K562 (cell line): ENCODE measurements around the gene SERPINH1. TPM values are rescaled to one million over a fixed set of nuclear protein-coding genes. Genes with fewer than 3 reads are reported as not detected.

Experiments
- ATAC-seq: fragments of 200-7000 bp; cut with Tn5 transposase; 3 replicates; pipeline ENCODE4 v1.9.1; 2020; ENCODE audit warnings: moderate library complexity
- BruUV-seq: library from RNA; stranded (reverse); fragments of 400-500 nt; replicated peaks from 2 replicates; lab custom pipeline; 2021; lab: Mats Ljungman, UMichigan
- CTCF ChIA-PET: fragments of 300-600 bp; formaldehyde crosslinking; extraction: SDS; loops from one replicate; lab custom pipeline; 2021; ENCODE audit warnings: low intra/inter-chr PET ratio; lab: Yijun Ruan, JAX
- POLR2A ChIA-PET: fragments of 300-600, 350-650 bp; sonication (Branson Sonifier 250); formaldehyde crosslinking; extraction: SDS; loops from one replicate; lab custom pipeline; 2021; ENCODE audit warnings: antibody characterized with exemption, inconsistent platforms; lab: Yijun Ruan, JAX
- DNase-seq, 4 experiments: peaks; one replicate each; pipeline versions ENCODE4 v3.0.0 to v3.0.0-alpha.2; 2011 to 2018; ENCODE audit warnings: low spot score in 3 of 4, mixed read lengths in 3 of 4; ENCODE audit errors: extremely low read depth in 1 of 4
- FAIRE-seq: peaks from 2 replicates; lab custom pipeline; 2011; peaks lifted over from hg19 to GRCh38; lab: Jason Lieb, UNC
- H2AFZ ChIP-seq: 2 replicates; pipeline ENCODE4 v1.6.0; 2011; ENCODE audit warnings: low read depth, low read length, control low read depth, inconsistent platforms
- H3K27ac ChIP-seq: fragments of 200-600 bp; 3 replicates; pipeline ENCODE4 v1.8.0; 2011; ENCODE audit warnings: low read depth, mild to moderate bottlenecking, control low read depth, inconsistent platforms, low read length, moderate library complexity, mixed read lengths; ENCODE audit errors: extremely low read depth
- H3K27me3 ChIP-seq, 2 experiments: fragments of 300-600 bp in 1 of 2; 2 replicates in 1 of 2; 3 replicates in 1 of 2; pipeline versions ENCODE4 v1.6.0 to v1.8.0; 2011; ENCODE audit warnings: inconsistent platforms in 2 of 2, low read length in 2 of 2, mild to moderate bottlenecking in 1 of 2, mixed read lengths in 1 of 2, moderate library complexity in 1 of 2; ENCODE audit not compliant: control insufficient read depth in 2 of 2, insufficient read depth in 2 of 2
- H3K36me3 ChIP-seq: fragments of 300-600 bp; 3 replicates; pipeline ENCODE4 v1.8.0; 2011; ENCODE audit warnings: mild to moderate bottlenecking, low read length, inconsistent platforms; ENCODE audit not compliant: control insufficient read depth, insufficient read depth
- H3K4me1 ChIP-seq, 2 experiments: fragments of 200-600 bp in 1 of 2; replicated peaks in 1 of 2; 2 replicates in 1 of 2; 3 replicates in 1 of 2; pipeline versions ENCODE4 v1.5.1 to v1.8.0; 2011; ENCODE audit warnings: inconsistent platforms in 2 of 2, low read length in 2 of 2, mild to moderate bottlenecking in 1 of 2, mixed read lengths in 1 of 2, moderate library complexity in 1 of 2; ENCODE audit not compliant: control insufficient read depth in 2 of 2, insufficient read depth in 2 of 2
- H3K4me2 ChIP-seq: 2 replicates; pipeline ENCODE4 v1.6.1; 2011; ENCODE audit warnings: low read length, control low read depth, inconsistent platforms, mixed read lengths; ENCODE audit not compliant: insufficient read depth
- H3K4me3 ChIP-seq: fragments of 200-600 bp; sonication (generic), shearing (Covaris generic); 2 replicates; pipeline ENCODE4 v1.5.1; 2016; ENCODE audit warnings: control low read depth, inconsistent platforms
- H3K79me2 ChIP-seq: fragments of 200-600 bp; 3 replicates; pipeline ENCODE4 v1.8.0; 2011; ENCODE audit warnings: low read length, inconsistent platforms; ENCODE audit not compliant: control insufficient read depth, insufficient read depth
- H3K9ac ChIP-seq, 2 experiments: 2 replicates each; pipeline versions ENCODE4 v1.6.0 to v1.6.1; 2011; ENCODE audit warnings: low read depth in 2 of 2, low read length in 2 of 2, control low read depth in 1 of 2, inconsistent platforms in 1 of 2, mild to moderate bottlenecking in 1 of 2, mixed read lengths in 1 of 2; ENCODE audit not compliant: insufficient read depth in 1 of 2
- H3K9me1 ChIP-seq: one replicate; pipeline ENCODE4 v1.6.0; 2011; ENCODE audit warnings: inconsistent platforms, mild to moderate bottlenecking, low read length, moderate library complexity; ENCODE audit not compliant: control insufficient read depth, insufficient read depth
- H3K9me3 ChIP-seq: replicated peaks from 2 replicates; pipeline ENCODE4 v1.5.1; 2011; ENCODE audit warnings: low read depth, low read length, inconsistent platforms; ENCODE audit not compliant: control insufficient read depth, insufficient read depth
- H4K20me1 ChIP-seq: replicated peaks from 2 replicates; pipeline ENCODE4 v1.6.1; 2011; ENCODE audit warnings: low read length, inconsistent platforms, mixed read lengths; ENCODE audit not compliant: control insufficient read depth, insufficient read depth
- ARID2 ChIP-seq: fragments of 450-650 bp; IDR thresholded peaks from 2 replicates; pipeline ENCODE4 v1.6.1; 2017; ENCODE audit warnings: antibody characterized with exemption, mild to moderate bottlenecking
- HNRNPK ChIP-seq: fragments of 200-400 bp; formaldehyde crosslinking; IDR thresholded peaks from one replicate; pipeline ENCODE4 v1.6.1; 2018; ENCODE audit warnings: mild to moderate bottlenecking, low read depth, low read length; ENCODE audit not compliant: poor library complexity, severe bottlenecking
- SIN3A ChIP-seq, 2 experiments: fragments of 150-350 bp in 1 of 2; IDR thresholded peaks; 2 replicates each; pipeline ENCODE4 v1.6.1; 2011 to 2016; ENCODE audit warnings: borderline replicate concordance in 2 of 2, low read depth in 2 of 2, low read length in 2 of 2, mild to moderate bottlenecking in 2 of 2, moderate library complexity in 2 of 2; ENCODE audit not compliant: control insufficient read depth in 1 of 2
- SIN3B ChIP-seq: fragments of 450-650 bp; IDR thresholded peaks from 2 replicates; pipeline ENCODE4 v1.6.1; 2017; ENCODE audit warnings: low read depth, mild to moderate bottlenecking, moderate library complexity
- SMARCC2 ChIP-seq: fragments of 450-650 bp; IDR thresholded peaks from 2 replicates; pipeline ENCODE4 v1.6.1; 2017; ENCODE audit warnings: antibody characterized with exemption, moderate library complexity, mild to moderate bottlenecking, low read depth
- TCFL5 ChIP-seq: fragments of 250-450 bp; sonication (Bioruptor Pico); conservative IDR thresholded peaks from 2 replicates; pipeline ENCODE4 v1.6.1; 2021; ENCODE audit warnings: mild to moderate bottlenecking, moderate library complexity, matching md5 sums
- WGBS: fragments of 100-300 bp; shearing (Covaris generic); methylation state at CpG from one replicate; pipeline ENCODE4 v1.1.6; 2016; ENCODE audit warnings: low coverage, mixed read lengths; ENCODE audit not compliant: insufficient coverage; ENCODE audit errors: missing lambda C conversion rate; 5-methylcytosine and 5-hydroxymethylcytosine counted together
- in situ Hi-C: fragments of 300-500 bp; cut with MboI; formaldehyde crosslinking; loops from 4 replicates; pipeline ENCODE4 v1.15.0; 2018; ENCODE audit warnings: inconsistent platforms, mixed read lengths
- intact Hi-C: fragments of 100-400 bp; cut with micrococcal nuclease; formaldehyde crosslinking; loops from 2 replicates; pipeline ENCODE4 v1.14.2; 2022
- polyA plus RNA-seq, 8 experiments: library from polyadenylated mRNA; depleted of rRNA in 4 of 8; stranded (reverse) in 5 of 8; unstranded in 3 of 8; fragments of >200 nt; fragmentation: Nextera tagmentation in 2 of 8; fragmentation: Illumina TruSeq in 1 of 8; extraction: Ambion mirVana in 2 of 8; extraction: Trizol in 1 of 8; gene quantifications; 2 replicates each; pipeline versions ENCODE4 v1.2.1 to v1.2.3, GENCODE V29; 2011 to 2014; ENCODE audit warnings: inconsistent platforms in 1 of 8, missing spikeins in 1 of 8
- total RNA-seq, 7 experiments: library from RNA; depleted of rRNA in 6 of 7; stranded (reverse); fragments of >200 nt in 6 of 7; fragmentation: Illumina TruSeq in 2 of 7; extraction: Trizol in 2 of 7; gene quantifications; 2 replicates each; pipeline versions ENCODE4 v1.2.1 to v1.2.3, GENCODE V29; 2011 to 2021; ENCODE audit warnings: low replicate concordance in 1 of 7
- TF ChIP-seq, protein P1 (sequence below): sonication (generic); formaldehyde crosslinking; IDR thresholded peaks from 2 replicates; pipeline ENCODE4 v1.8.0; 2022; ENCODE audit warnings: mild to moderate bottlenecking, low read depth, missing genetic modification reagents
- TF ChIP-seq, protein P2 (sequence below): sonication (generic); formaldehyde crosslinking; IDR thresholded peaks from 2 replicates; pipeline ENCODE4 v1.8.1; 2023; ENCODE audit warnings: mild to moderate bottlenecking, missing genetic modification reagents

Gene SERPINH1
- total and polyA plus RNA-seq, 9 of the 15 experiments (the other 6 are each of a cell fraction or from before 2014, with no cell fraction given): 2.8 to 106 (median 67.9) TPM

DNA sequence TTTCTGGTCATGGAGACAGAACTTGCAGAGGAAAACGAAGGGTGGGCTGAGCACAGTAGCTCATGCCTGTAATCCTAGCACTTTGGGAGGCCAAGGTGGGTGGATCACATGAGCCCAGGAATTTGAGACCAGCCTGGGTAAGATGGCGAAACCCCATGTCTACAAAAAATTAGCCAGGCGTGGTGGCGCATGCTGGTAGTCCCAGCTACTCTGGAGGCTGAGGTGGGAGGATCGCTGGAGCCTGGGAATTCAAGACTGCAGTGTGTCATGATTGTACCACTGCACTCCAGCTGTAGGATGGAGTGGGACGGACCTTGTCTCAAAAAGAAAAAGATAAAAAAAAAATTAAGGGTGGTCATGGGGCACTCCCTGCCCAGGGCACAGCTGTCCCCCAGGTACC is 5.9 kb downstream of the SERPINH1 start:
- peaks cover 88% of the 10 kb centered on the region for H3K36me3 ChIP-seq
- ChIA-PET POLR2A (interaction anchor here (0.6 to 0.9 kb wide), 2 partner anchors 8 to 91 kb away, joined by 3 read pairs; no protein-coding TSS in a partner anchor), CTCF (no interaction called here)
- no peaks in the 10 kb centered on the region for H3K9me3 ChIP-seq
- 88% methylated on average over 6 of the region's 6 CpGs for WGBS
- no peak overlapping the region for H2AFZ ChIP-seq
- H3K4me2 ChIP-seq: no peak overlapping the region
- no peak for FAIRE-seq
- no peak for DNase-seq
- peaks cover 17 to 32% of the 10 kb centered on the region in 2 experiments; a peak in 4 of 5 replicates for H3K4me1 ChIP-seq
- no peak overlapping the region; a peak in 1 of 4 replicates for H3K9ac ChIP-seq
- no peak for ATAC-seq
- no peak overlapping the region for H3K27ac ChIP-seq
- no peak overlapping the region for H3K4me3 ChIP-seq
- BruUV-seq: no TSS peak
- no peaks in the 10 kb centered on the region for H3K27me3 ChIP-seq
- intact Hi-C loops: no loop called here
- H3K79me2 ChIP-seq: peaks cover 31% of the 10 kb centered on the region
- H3K9me1 ChIP-seq: peaks cover 4% of the 10 kb centered on the region
- TF ChIP-seq, protein P1, sequence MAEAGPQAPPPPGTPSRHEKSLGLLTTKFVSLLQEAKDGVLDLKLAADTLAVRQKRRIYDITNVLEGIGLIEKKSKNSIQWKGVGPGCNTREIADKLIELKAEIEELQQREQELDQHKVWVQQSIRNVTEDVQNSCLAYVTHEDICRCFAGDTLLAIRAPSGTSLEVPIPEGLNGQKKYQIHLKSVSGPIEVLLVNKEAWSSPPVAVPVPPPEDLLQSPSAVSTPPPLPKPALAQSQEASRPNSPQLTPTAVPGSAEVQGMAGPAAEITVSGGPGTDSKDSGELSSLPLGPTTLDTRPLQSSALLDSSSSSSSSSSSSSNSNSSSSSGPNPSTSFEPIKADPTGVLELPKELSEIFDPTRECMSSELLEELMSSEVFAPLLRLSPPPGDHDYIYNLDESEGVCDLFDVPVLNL: no peak
- TF ChIP-seq SIN3A (IDR thresholded peaks at IDR 0.05; ENCODE audit: borderline replicate concordance in 2 of 2, control insufficient read depth in 1 of 2, low read depth in 2 of 2, low read length in 2 of 2) (no peak), ARID2 (no peak), SIN3B (no peak), TCFL5 (CRISPR knock-in tag) (no peak), SMARCC2 (no peak), HNRNPK (no peak)
- TF ChIP-seq, protein P2, sequence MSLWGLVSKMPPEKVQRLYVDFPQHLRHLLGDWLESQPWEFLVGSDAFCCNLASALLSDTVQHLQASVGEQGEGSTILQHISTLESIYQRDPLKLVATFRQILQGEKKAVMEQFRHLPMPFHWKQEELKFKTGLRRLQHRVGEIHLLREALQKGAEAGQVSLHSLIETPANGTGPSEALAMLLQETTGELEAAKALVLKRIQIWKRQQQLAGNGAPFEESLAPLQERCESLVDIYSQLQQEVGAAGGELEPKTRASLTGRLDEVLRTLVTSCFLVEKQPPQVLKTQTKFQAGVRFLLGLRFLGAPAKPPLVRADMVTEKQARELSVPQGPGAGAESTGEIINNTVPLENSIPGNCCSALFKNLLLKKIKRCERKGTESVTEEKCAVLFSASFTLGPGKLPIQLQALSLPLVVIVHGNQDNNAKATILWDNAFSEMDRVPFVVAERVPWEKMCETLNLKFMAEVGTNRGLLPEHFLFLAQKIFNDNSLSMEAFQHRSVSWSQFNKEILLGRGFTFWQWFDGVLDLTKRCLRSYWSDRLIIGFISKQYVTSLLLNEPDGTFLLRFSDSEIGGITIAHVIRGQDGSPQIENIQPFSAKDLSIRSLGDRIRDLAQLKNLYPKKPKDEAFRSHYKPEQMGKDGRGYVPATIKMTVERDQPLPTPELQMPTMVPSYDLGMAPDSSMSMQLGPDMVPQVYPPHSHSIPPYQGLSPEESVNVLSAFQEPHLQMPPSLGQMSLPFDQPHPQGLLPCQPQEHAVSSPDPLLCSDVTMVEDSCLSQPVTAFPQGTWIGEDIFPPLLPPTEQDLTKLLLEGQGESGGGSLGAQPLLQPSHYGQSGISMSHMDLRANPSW (CRISPR knock-in tag): no peak
- TF ChIP-seq, all 486 proteins: peak for 0
- H4K20me1 ChIP-seq: no peaks in the 10 kb centered on the region
- in situ Hi-C loops: no loop called here
